Measurements from ENCODE around the gene MGP. TPM values are rescaled to one million over a fixed set of nuclear protein-coding genes. Genes with fewer than 3 reads are reported as not detected.

The MGP gene
- total RNA-seq, 1 donor from 2014 or later, result not detected

DNA sequence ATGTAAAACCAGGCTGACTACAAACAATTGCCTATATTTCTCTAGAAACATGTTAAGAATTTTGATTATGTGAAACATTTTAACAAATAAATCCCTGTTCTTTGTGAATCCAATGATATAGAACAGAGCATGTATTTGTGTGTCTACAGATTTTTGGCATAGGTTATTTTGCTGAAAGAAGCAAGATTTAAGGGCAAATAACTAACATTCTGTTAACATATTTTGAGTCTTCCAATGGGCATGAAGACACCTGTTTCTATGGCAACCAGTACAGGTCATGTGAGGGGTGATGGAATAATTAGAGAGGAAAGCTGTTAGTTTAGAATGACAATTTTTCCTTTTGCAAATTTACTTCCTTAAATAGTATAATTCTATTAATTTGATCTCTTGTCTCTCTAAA is 51.1 kb downstream of the MGP start:
- H3K27me3 Mint-ChIP-seq (ENCODE audit: unreplicated experiment), result peaks cover 2% of the 10 kb centered on the region
- DNase-seq, result no peak
- H3K36me3 Mint-ChIP-seq (ENCODE audit: unreplicated experiment), result no peaks in the 10 kb centered on the region
- TF ChIP-seq CTCF (IDR thresholded peaks at IDR 0.05; ENCODE audit: partially characterized antibody, unreplicated experiment), result no peak
- H3K27ac Mint-ChIP-seq (ENCODE audit: unreplicated experiment), result no peak overlapping the region
- H3K9me3 Mint-ChIP-seq (ENCODE audit: unreplicated experiment), result no peaks in the 10 kb centered on the region
- H3K4me3 Mint-ChIP-seq (ENCODE audit: unreplicated experiment), result no peak overlapping the region
- H3K4me1 Mint-ChIP-seq (ENCODE audit: low read depth, unreplicated experiment), result peaks cover 2% of the 10 kb centered on the region

DNA sequence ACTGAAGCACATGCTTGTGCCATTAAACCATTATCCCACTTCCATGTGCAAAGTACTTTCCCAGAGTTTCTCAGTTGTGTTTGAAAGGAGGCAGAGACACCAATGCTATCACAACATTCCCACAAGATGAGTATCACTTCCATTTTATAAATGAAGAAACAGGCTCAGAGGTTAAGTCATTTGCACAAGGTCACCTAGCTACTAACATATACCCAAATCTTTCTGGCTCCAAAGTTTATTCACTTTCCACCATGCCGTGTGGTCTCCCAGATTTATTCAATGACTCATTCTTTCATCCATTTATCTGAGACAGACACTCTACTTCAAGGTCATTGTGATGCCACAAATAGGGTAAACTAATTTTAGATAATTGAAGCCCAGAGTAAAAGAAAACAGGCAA is 51.7 kb downstream of the MGP start:
- H3K9me3 Mint-ChIP-seq (ENCODE audit: unreplicated experiment), result no peaks in the 10 kb centered on the region
- H3K36me3 Mint-ChIP-seq (ENCODE audit: unreplicated experiment), result no peaks in the 10 kb centered on the region
- peaks cover 2% of the 10 kb centered on the region for H3K4me1 Mint-ChIP-seq (ENCODE audit: low read depth, unreplicated experiment)
- no peak overlapping the region for H3K27ac Mint-ChIP-seq (ENCODE audit: unreplicated experiment)
- no peak for TF ChIP-seq CTCF (IDR thresholded peaks at IDR 0.05; ENCODE audit: partially characterized antibody, unreplicated experiment)
- no peak overlapping the region for H3K4me3 Mint-ChIP-seq (ENCODE audit: unreplicated experiment)
- no peak for DNase-seq
- H3K27me3 Mint-ChIP-seq (ENCODE audit: unreplicated experiment), result no peaks in the 10 kb centered on the region

- no peak overlapping the region for H3K27ac Mint-ChIP-seq (ENCODE audit: unreplicated experiment)
- no peak for TF ChIP-seq CTCF (IDR thresholded peaks at IDR 0.05; ENCODE audit: partially characterized antibody, unreplicated experiment)
- DNase-seq, result no peak
- no peaks in the 10 kb centered on the region for H3K36me3 Mint-ChIP-seq (ENCODE audit: unreplicated experiment)
- H3K4me3 Mint-ChIP-seq (ENCODE audit: unreplicated experiment), result no peak overlapping the region
- H3K27me3 Mint-ChIP-seq (ENCODE audit: unreplicated experiment), result no peaks in the 10 kb centered on the region
- H3K4me1 Mint-ChIP-seq (ENCODE audit: low read depth, unreplicated experiment), result peaks cover 2% of the 10 kb centered on the region
- no peaks in the 10 kb centered on the region for H3K9me3 Mint-ChIP-seq (ENCODE audit: unreplicated experiment)
Observed at GRCh38 chr12:14833336-14833735, 52.3 kb downstream of the MGP start.

Other genes starting within 250 kb of the MGP start
- not detected for gene GUCY2C, start 189.3 kb downstream of the MGP start, total RNA-seq (ENCODE audit: unreplicated experiment)
- 54.6 TPM for gene WBP11, start 82.4 kb downstream of the MGP start, total RNA-seq (ENCODE audit: unreplicated experiment)
- 0.88 TPM for gene C12orf60, start 82.2 kb downstream of the MGP start, total RNA-seq (ENCODE audit: unreplicated experiment)
- not detected for gene SMCO3, start 71.7 kb downstream of the MGP start, total RNA-seq (ENCODE audit: unreplicated experiment)
- gene ART4, start 42.3 kb downstream of the MGP start, total RNA-seq (ENCODE audit: unreplicated experiment), result not detected
- gene ERP27, start 52.7 kb upstream of the MGP start, total RNA-seq (ENCODE audit: unreplicated experiment), result not detected
- not detected for gene ARHGDIB, start 75.7 kb upstream of the MGP start, total RNA-seq (ENCODE audit: unreplicated experiment)
- gene PDE6H, start 87.2 kb upstream of the MGP start, total RNA-seq (ENCODE audit: unreplicated experiment), result not detected